ENCODE data around the gene PROX2.

PROX2 gene

GRCh38 chr14:74875941-74876913, at the start of gene PROX2:
Gene PROX2 (minus strand): TSS chr14:74876145. CDS start chr14:74863834, 12,311 bp downstream.
- in situ Hi-C loops (cut with MboI; ENCODE audit: low sequenced_read_pairs), result no loop called here

- in situ Hi-C loops (cut with MboI; ENCODE audit: low sequenced_read_pairs), result no loop called here
These were observed 48.1 kb upstream of the PROX2 start for GRCh38 chr14:74924061-74924460.

GRCh38 chr14:74922752-74923401, 46.9 kb upstream of the PROX2 start, which contains the start of gene RPS6KL1:
Gene RPS6KL1 (minus strand): TSS chr14:74923260. CDS start chr14:74921541, 1,719 bp downstream.
- in situ Hi-C loops (cut with MboI; ENCODE audit: low sequenced_read_pairs), result no loop called here

GRCh38 chr14:74921987-74922751, 46.2 kb upstream of the PROX2 start:
- in situ Hi-C loops (cut with MboI; ENCODE audit: low sequenced_read_pairs), result no loop called here

- in situ Hi-C loops (cut with MboI; ENCODE audit: low sequenced_read_pairs), result no loop called here
These were observed 45.2 kb upstream of the PROX2 start for GRCh38 chr14:74921053-74921620.

GRCh38 chr14:74920281-74920680, 44.3 kb upstream of the PROX2 start:
- in situ Hi-C loops (cut with MboI; ENCODE audit: low sequenced_read_pairs), result no loop called here

GRCh38 chr14:74919421-74920165, 43.6 kb upstream of the PROX2 start:
- in situ Hi-C loops (cut with MboI; ENCODE audit: low sequenced_read_pairs), result no loop called here

- in situ Hi-C loops (cut with MboI; ENCODE audit: low sequenced_read_pairs), result no loop called here
These were observed 42.4 kb upstream of the PROX2 start for GRCh38 chr14:74918380-74918779.

GRCh38 chr14:74917646-74918081, 41.7 kb upstream of the PROX2 start:
- in situ Hi-C loops (cut with MboI; ENCODE audit: low sequenced_read_pairs), result no loop called here

GRCh38 chr14:74917178-74917543, 41.2 kb upstream of the PROX2 start:
- in situ Hi-C loops (cut with MboI; ENCODE audit: low sequenced_read_pairs), result no loop called here

- in situ Hi-C loops (cut with MboI; ENCODE audit: low sequenced_read_pairs), result no loop called here
These were observed 39.9 kb upstream of the PROX2 start for GRCh38 chr14:74915826-74916225.

- in situ Hi-C loops (cut with MboI; ENCODE audit: low sequenced_read_pairs), result no loop called here
These were observed 39.5 kb upstream of the PROX2 start for GRCh38 chr14:74915426-74915825.

GRCh38 chr14:74913986-74914573, 38.1 kb upstream of the PROX2 start:
- in situ Hi-C loops (cut with MboI; ENCODE audit: low sequenced_read_pairs), result no loop called here

GRCh38 chr14:74913393-74913910, 37.5 kb upstream of the PROX2 start:
- in situ Hi-C loops (cut with MboI; ENCODE audit: low sequenced_read_pairs), result no loop called here

GRCh38 chr14:74912801-74913200, 36.9 kb upstream of the PROX2 start:
- in situ Hi-C loops (cut with MboI; ENCODE audit: low sequenced_read_pairs), result no loop called here

- in situ Hi-C loops (cut with MboI; ENCODE audit: low sequenced_read_pairs), result no loop called here
These were observed 36.2 kb upstream of the PROX2 start for GRCh38 chr14:74912111-74912510.

- in situ Hi-C loops (cut with MboI; ENCODE audit: low sequenced_read_pairs), result no loop called here
These were observed 35.8 kb upstream of the PROX2 start for GRCh38 chr14:74911704-74912103.

GRCh38 chr14:74911221-74911620, 35.3 kb upstream of the PROX2 start:
- in situ Hi-C loops (cut with MboI; ENCODE audit: low sequenced_read_pairs), result no loop called here

GRCh38 chr14:74910556-74910955, 34.6 kb upstream of the PROX2 start:
- in situ Hi-C loops (cut with MboI; ENCODE audit: low sequenced_read_pairs), result no loop called here
